ENCODE measurements around the gene CENPB. TPM values are rescaled to one million over a fixed set of nuclear protein-coding genes. Genes with fewer than 3 reads are reported as not detected.

CENPB gene
- total and polyA plus RNA-seq, 4 donors, result 44.7 to 89.4 (median 83.2) TPM

- H3K4me1 ChIP-seq (ENCODE audit: control insufficient read depth in 1 of 2, insufficient read depth in 2 of 2, low read length in 2 of 2), result no peaks in the 10 kb centered on the region
- DNase-seq (peak in 1 of 2 donors; percentile 84), ATAC-seq (ENCODE audit: low FRiP score) (peak; percentile 42)
- no peaks in the 10 kb centered on the region for H3K9me3 ChIP-seq (ENCODE audit: control insufficient read depth, low read length)
- H3K27me3 ChIP-seq (ENCODE audit: control insufficient read depth in 1 of 2, insufficient read depth in 2 of 2, low read length in 1 of 2), result no peaks in the 10 kb centered on the region
- H3K27ac ChIP-seq (ENCODE audit: low read depth in 1 of 2, low read length in 2 of 2), result no peak overlapping the region
- intact Hi-C loops (cut with DNase I), result no loop called here
- WGBS, 2 donors, result 22 to 29% methylated on average over 45 of the region's 45 CpGs
- H3K4me3 ChIP-seq (ENCODE audit: low read length in 2 of 2), result no peak overlapping the region
- no peaks in the 10 kb centered on the region for H3K36me3 ChIP-seq (ENCODE audit: control insufficient read depth in 1 of 2, insufficient read depth in 2 of 2, low read length in 1 of 2)
Measured at GRCh38 chr20:3744806-3745685, 41.5 kb downstream of the CENPB start.

GRCh38 chr20:3744037-3744436 lies 42.5 kb downstream of the CENPB start:
- WGBS, 2 donors, result 87 to 100% methylated on average over 1 of the region's 1 CpG
- H3K36me3 ChIP-seq (ENCODE audit: control insufficient read depth in 1 of 2, insufficient read depth in 2 of 2, low read length in 1 of 2), result no peaks in the 10 kb centered on the region
- H3K27me3 ChIP-seq (ENCODE audit: control insufficient read depth in 1 of 2, insufficient read depth in 2 of 2, low read length in 1 of 2), result no peaks in the 10 kb centered on the region
- H3K4me3 ChIP-seq (ENCODE audit: low read length in 2 of 2), result no peak overlapping the region
- DNase-seq (no peak), ATAC-seq (ENCODE audit: low FRiP score) (no peak)
- H3K9me3 ChIP-seq (ENCODE audit: control insufficient read depth, low read length), result no peaks in the 10 kb centered on the region
- H3K27ac ChIP-seq (ENCODE audit: low read depth in 1 of 2, low read length in 2 of 2), result no peak overlapping the region
- H3K4me1 ChIP-seq (ENCODE audit: control insufficient read depth in 1 of 2, insufficient read depth in 2 of 2, low read length in 2 of 2), result no peaks in the 10 kb centered on the region
- intact Hi-C loops (cut with DNase I), result no loop called here

GRCh38 chr20:3743251-3743650 lies 43.3 kb downstream of the CENPB start:
- WGBS, 2 donors, result 68 to 94% methylated on average over 2 of the region's 2 CpGs
- Histone ChIP-seq H3K27ac (ENCODE audit: low read depth in 1 of 2, low read length in 2 of 2) (no peak overlapping the region), H3K9me3 (ENCODE audit: control insufficient read depth, low read length) (no peaks in the 10 kb centered on the region), H3K36me3 (ENCODE audit: control insufficient read depth in 1 of 2, insufficient read depth in 2 of 2, low read length in 1 of 2) (no peaks in the 10 kb centered on the region), H3K27me3 (ENCODE audit: control insufficient read depth in 1 of 2, insufficient read depth in 2 of 2, low read length in 1 of 2) (no peaks in the 10 kb centered on the region), H3K4me1 (ENCODE audit: control insufficient read depth in 1 of 2, insufficient read depth in 2 of 2, low read length in 2 of 2) (no peaks in the 10 kb centered on the region), H3K4me3 (ENCODE audit: low read length in 2 of 2) (no peak overlapping the region)
- intact Hi-C loops (cut with DNase I), result no loop called here
- no peak for DNase-seq
- no peak for ATAC-seq (ENCODE audit: low FRiP score)

- no peak for ATAC-seq (ENCODE audit: low FRiP score)
- Histone ChIP-seq H3K27ac (ENCODE audit: low read depth in 1 of 2, low read length in 2 of 2) (no peak overlapping the region), H3K9me3 (ENCODE audit: control insufficient read depth, low read length) (no peaks in the 10 kb centered on the region), H3K27me3 (ENCODE audit: control insufficient read depth in 1 of 2, insufficient read depth in 2 of 2, low read length in 1 of 2) (no peaks in the 10 kb centered on the region), H3K4me3 (ENCODE audit: low read length in 2 of 2) (no peak overlapping the region), H3K4me1 (ENCODE audit: control insufficient read depth in 1 of 2, insufficient read depth in 2 of 2, low read length in 2 of 2) (no peaks in the 10 kb centered on the region), H3K36me3 (ENCODE audit: control insufficient read depth in 1 of 2, insufficient read depth in 2 of 2, low read length in 1 of 2) (no peaks in the 10 kb centered on the region)
- WGBS, 2 donors, result 82 to 87% methylated on average over 6 to 7 of the region's 7 CpGs
- DNase-seq, result peak in 1 of 2 donors; percentile 38
- intact Hi-C loops (cut with DNase I), result no loop called here
Measured at GRCh38 chr20:3741836-3742458, 44.6 kb downstream of the CENPB start.

- no peak overlapping the region for H3K4me3 ChIP-seq (ENCODE audit: low read length in 2 of 2)
- intact Hi-C loops (cut with DNase I), result no loop called here
- ATAC-seq (ENCODE audit: low FRiP score) (no peak), DNase-seq (peak in 1 of 2 donors; percentile 34)
- H3K27me3 ChIP-seq (ENCODE audit: control insufficient read depth in 1 of 2, insufficient read depth in 2 of 2, low read length in 1 of 2), result no peaks in the 10 kb centered on the region
- no peaks in the 10 kb centered on the region for H3K9me3 ChIP-seq (ENCODE audit: control insufficient read depth, low read length)
- no peaks in the 10 kb centered on the region for H3K36me3 ChIP-seq (ENCODE audit: control insufficient read depth in 1 of 2, insufficient read depth in 2 of 2, low read length in 1 of 2)
- H3K27ac ChIP-seq (ENCODE audit: low read depth in 1 of 2, low read length in 2 of 2), result no peak overlapping the region
- H3K4me1 ChIP-seq (ENCODE audit: control insufficient read depth in 1 of 2, insufficient read depth in 2 of 2, low read length in 2 of 2), result no peaks in the 10 kb centered on the region
- WGBS, 2 donors, result 92 to 93% methylated on average over 15 of the region's 15 CpGs
Measured at GRCh38 chr20:3740615-3741301, 45.8 kb downstream of the CENPB start.

GRCh38 chr20:3739926-3740451 lies 46.6 kb downstream of the CENPB start:
- no peaks in the 10 kb centered on the region for H3K27me3 ChIP-seq (ENCODE audit: control insufficient read depth in 1 of 2, insufficient read depth in 2 of 2, low read length in 1 of 2)
- H3K4me3 ChIP-seq (ENCODE audit: low read length in 2 of 2), result no peak overlapping the region
- intact Hi-C loops (cut with DNase I), result no loop called here
- H3K9me3 ChIP-seq (ENCODE audit: control insufficient read depth, low read length), result no peaks in the 10 kb centered on the region
- H3K36me3 ChIP-seq (ENCODE audit: control insufficient read depth in 1 of 2, insufficient read depth in 2 of 2, low read length in 1 of 2), result no peaks in the 10 kb centered on the region
- peak in 1 of 2 donors; percentile 10 for DNase-seq
- no peak for ATAC-seq (ENCODE audit: low FRiP score)
- no peaks in the 10 kb centered on the region for H3K4me1 ChIP-seq (ENCODE audit: control insufficient read depth in 1 of 2, insufficient read depth in 2 of 2, low read length in 2 of 2)
- WGBS, 2 donors, result 78 to 86% methylated on average over 7 of the region's 7 CpGs
- H3K27ac ChIP-seq (ENCODE audit: low read depth in 1 of 2, low read length in 2 of 2), result no peak overlapping the region

- no peaks in the 10 kb centered on the region for H3K9me3 ChIP-seq (ENCODE audit: control insufficient read depth, low read length)
- H3K36me3 ChIP-seq (ENCODE audit: control insufficient read depth in 1 of 2, insufficient read depth in 2 of 2, low read length in 1 of 2), result no peaks in the 10 kb centered on the region
- no peak overlapping the region for H3K4me3 ChIP-seq (ENCODE audit: low read length in 2 of 2)
- WGBS, 2 donors, result 82 to 86% methylated on average over 19 of the region's 19 CpGs
- ATAC-seq (ENCODE audit: low FRiP score) (peak; percentile 62), DNase-seq (peak in 1 of 2 donors; percentile 36)
- no peaks in the 10 kb centered on the region for H3K4me1 ChIP-seq (ENCODE audit: control insufficient read depth in 1 of 2, insufficient read depth in 2 of 2, low read length in 2 of 2)
- no peak overlapping the region for H3K27ac ChIP-seq (ENCODE audit: low read depth in 1 of 2, low read length in 2 of 2)
- intact Hi-C loops (cut with DNase I), result no loop called here
- H3K27me3 ChIP-seq (ENCODE audit: control insufficient read depth in 1 of 2, insufficient read depth in 2 of 2, low read length in 1 of 2), result no peaks in the 10 kb centered on the region
Measured at GRCh38 chr20:3739054-3739925, 47.2 kb downstream of the CENPB start.

All from aorta (tissue), 5 donors.